PC-9 (cell line): ENCODE measurements around the gene CELF1.

ENCODE experiments used
- CTCF ChIP-seq: fragments of 200-600 bp; sonication (generic); conservative IDR thresholded peaks from 2 replicates; pipeline ENCODE4 v1.6.1; 2017; ENCODE audit warnings: mixed run types, antibody characterized with exemption, mild to moderate bottlenecking, moderate library complexity
- EZH2 ChIP-seq: fragments of 200-600 bp; sonication (generic); IDR thresholded peaks from 2 replicates; pipeline ENCODE4 v1.8.0; 2017; ENCODE audit warnings: antibody characterized with exemption, low read depth

- no peak for TF ChIP-seq CTCF
- no peak for TF ChIP-seq EZH2
Measured at GRCh38 chr11:47504910-47505309, 48.0 kb downstream of the CELF1 start.
